ENCODE data around the gene CYP20A1.
A peak's percentile ranks its signal among the peaks of the same experiment; 100 is the strongest.
"Not testable (repeated sequence)": the region's sequence is repeated elsewhere in the genome, so short reads cannot be mapped to it uniquely, and the experiment has no call there.

The CYP20A1 gene, protein sequence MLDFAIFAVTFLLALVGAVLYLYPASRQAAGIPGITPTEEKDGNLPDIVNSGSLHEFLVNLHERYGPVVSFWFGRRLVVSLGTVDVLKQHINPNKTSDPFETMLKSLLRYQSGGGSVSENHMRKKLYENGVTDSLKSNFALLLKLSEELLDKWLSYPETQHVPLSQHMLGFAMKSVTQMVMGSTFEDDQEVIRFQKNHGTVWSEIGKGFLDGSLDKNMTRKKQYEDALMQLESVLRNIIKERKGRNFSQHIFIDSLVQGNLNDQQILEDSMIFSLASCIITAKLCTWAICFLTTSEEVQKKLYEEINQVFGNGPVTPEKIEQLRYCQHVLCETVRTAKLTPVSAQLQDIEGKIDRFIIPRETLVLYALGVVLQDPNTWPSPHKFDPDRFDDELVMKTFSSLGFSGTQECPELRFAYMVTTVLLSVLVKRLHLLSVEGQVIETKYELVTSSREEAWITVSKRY

GRCh38 chr2:203238704-203239526, at the start of gene CYP20A1:
Gene CYP20A1 (plus strand): TSS chr2:203239018. CDS start chr2:203239063, 45 bp downstream.
- peak; percentile 92 to 94 for DNase-seq (ENCODE audit: low read depth in 1 of 2, low spot score in 1 of 2)

- DNase-seq (ENCODE audit: low read depth in 1 of 2, low spot score in 1 of 2) = not testable (repeated sequence)
Measured at GRCh38 chr2:203190547-203190946, 48.3 kb upstream of the CYP20A1 start.

DNA sequence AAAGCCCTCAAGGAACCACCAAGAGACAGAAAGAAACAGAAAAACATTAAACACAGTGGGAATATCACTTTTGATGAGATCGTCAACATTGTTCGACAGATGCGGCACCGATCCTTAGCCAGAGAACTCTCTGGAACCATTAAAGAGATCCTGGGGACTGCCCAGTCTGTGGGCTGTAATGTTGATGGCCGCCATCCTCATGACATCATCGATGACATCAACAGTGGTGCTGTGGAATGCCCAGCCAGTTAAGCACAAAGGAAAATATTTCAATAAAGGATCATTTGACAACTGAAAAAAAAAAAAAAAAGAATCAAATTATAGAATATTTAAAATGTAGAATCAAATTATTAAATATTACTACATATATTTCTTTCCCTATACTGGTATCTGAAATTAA, 47.8 kb upstream of the CYP20A1 start:
- not testable (repeated sequence) for DNase-seq (ENCODE audit: low read depth in 1 of 2, low spot score in 1 of 2)

GRCh38 chr2:203191961-203192360, 46.9 kb upstream of the CYP20A1 start:
- DNase-seq (ENCODE audit: low read depth in 1 of 2, low spot score in 1 of 2) = no peak

GRCh38 chr2:203195331-203196036, 43.3 kb upstream of the CYP20A1 start:
- no peak for DNase-seq (ENCODE audit: low read depth in 1 of 2, low spot score in 1 of 2)

GRCh38 chr2:203200866-203201265, 38.0 kb upstream of the CYP20A1 start:
- no peak for DNase-seq (ENCODE audit: low read depth in 1 of 2, low spot score in 1 of 2)

DNA sequence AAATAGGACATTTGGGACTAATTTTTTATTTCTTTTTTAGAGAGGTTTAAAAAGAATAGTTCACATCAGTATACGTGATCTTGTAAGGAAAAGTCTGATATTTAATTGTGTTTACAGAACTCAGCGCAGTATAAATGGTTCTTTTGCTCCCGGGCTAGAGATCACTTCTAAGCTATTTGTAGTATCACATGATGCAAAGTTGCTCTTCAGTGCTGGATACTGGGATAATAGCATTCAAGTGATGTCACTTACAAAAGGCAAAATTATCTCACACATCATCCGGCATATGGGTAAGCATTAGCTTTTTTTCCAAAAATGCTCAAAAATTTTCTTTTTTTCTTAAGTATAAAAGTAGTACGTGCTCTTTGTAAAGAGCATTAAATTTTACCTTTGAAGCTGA, 37.4 kb upstream of the CYP20A1 start:
- DNase-seq (ENCODE audit: low read depth in 1 of 2, low spot score in 1 of 2) = no peak

DNA sequence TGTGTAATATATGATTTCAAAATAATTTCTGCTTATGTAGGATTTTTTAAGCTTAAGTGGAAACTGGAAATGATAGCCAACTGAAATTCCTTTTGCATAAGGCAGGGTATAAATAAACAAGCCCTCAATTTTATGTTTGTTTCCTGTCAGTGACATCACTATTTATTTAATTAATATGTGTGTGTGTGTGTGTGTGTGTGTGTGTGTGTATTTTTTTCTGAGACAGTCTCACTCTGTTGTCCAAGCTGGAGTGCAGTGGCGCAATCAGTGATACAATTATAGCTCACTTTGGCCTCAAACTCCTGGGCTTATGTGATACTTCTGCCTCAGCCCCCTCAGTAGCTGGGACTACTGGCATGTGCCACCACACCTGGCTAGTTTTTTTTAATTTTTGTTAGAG, 29.3 kb upstream of the CYP20A1 start:
- no peak for DNase-seq (ENCODE audit: low read depth in 1 of 2, low spot score in 1 of 2)

DNA sequence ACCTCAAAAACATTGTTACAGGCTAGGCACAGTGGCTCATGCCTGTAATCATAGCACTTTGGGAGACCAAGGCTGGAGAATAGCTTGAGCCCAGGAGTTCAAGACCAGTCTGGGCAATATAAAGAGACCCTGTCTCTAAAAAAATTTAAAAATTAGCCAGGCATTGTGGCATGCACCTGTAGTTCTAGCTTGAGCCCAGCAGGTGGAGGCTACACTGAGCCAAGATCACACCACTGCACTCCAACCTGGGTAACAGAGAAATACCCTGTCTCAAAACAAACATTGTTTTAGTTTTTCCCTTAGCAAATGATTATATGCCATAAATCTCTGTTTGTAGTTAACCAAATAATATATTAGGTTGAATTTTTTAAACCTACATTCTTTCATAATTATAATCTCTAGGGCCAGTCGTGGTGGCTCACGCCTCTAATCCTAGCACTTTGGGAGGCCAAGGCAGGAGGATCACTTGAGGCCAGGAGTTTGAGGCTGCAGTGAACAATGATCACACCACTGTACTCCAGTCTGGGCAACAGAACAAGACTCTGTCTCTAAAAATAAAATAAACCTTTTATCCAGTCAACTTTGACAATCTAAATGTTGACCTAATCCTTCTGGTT, 13.3 kb upstream of the CYP20A1 start:
- DNase-seq (ENCODE audit: low read depth in 1 of 2, low spot score in 1 of 2) = no peak

GRCh38 chr2:203229674-203230073, 9.1 kb upstream of the CYP20A1 start:
- not testable (repeated sequence) for DNase-seq (ENCODE audit: low read depth in 1 of 2, low spot score in 1 of 2)

DNA sequence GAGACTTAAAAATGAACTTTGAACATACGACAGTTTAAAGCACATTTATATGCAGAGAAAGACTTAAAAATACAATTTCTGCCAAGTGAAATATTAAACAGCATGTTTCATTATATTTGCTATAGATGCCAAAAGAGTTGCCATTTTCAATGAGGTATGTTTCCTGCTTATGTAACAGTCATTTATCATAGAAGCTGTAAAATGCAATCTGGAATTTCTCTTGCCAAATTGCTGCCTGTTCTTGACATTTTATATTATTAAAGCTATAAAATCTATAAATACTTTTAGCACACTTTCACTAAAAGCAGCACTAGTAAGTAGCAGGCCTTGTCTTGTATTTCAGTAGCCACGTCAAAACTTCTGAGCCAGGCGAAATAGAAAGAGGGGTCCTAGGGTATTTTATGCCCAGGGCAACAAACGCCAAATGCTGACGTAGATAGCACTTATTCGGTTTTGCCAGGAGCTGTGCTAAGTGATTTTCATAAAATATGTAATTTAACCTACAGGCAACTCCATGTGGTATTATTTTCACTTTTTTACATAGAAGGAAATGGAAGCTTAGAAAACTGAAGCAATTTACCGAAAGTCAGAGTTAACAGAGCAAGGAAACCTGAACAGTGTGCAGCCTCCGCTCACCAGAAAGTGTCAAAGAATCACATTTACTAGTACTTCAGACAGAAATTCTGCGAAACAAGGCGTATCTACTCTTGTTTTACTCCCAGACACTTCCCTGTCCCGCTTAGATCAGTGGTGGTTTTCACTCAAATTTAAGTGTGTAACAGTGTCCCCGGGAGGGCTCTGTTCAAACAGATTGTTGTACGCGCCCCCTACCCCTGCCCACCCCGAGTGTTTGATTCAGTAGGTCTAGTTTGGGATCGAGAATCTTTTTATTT, 1.2 kb upstream of the CYP20A1 start:
- no peak for DNase-seq (ENCODE audit: low read depth in 1 of 2, low spot score in 1 of 2)

GRCh38 chr2:203238292-203238703, 520 bp upstream of the CYP20A1 start:
- no peak for DNase-seq (ENCODE audit: low read depth in 1 of 2, low spot score in 1 of 2)

- no peak for DNase-seq (ENCODE audit: low read depth in 1 of 2, low spot score in 1 of 2)
Measured at GRCh38 chr2:203240491-203240890, 1.7 kb downstream of the CYP20A1 start.

DNA sequence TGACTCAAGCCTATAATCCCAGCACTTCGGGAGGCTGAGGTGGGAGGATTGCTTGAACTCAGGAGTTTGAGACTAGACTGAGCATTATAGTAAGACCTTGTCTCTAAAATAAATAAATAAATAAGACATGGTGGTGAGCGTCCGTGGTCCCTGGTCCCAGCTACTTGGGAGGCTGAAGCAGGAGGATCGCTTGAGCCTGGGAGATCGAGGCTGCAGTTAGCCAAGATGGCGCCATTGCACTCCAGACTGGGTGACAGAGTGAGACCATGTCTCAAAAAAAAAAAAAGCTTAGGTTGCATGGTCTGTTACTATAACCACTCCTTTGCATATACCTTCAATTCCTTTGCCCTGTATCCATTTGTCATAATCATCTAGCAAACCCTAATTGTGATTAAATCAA, 3.7 kb downstream of the CYP20A1 start:
- no peak for DNase-seq (ENCODE audit: low read depth in 1 of 2, low spot score in 1 of 2)

DNA sequence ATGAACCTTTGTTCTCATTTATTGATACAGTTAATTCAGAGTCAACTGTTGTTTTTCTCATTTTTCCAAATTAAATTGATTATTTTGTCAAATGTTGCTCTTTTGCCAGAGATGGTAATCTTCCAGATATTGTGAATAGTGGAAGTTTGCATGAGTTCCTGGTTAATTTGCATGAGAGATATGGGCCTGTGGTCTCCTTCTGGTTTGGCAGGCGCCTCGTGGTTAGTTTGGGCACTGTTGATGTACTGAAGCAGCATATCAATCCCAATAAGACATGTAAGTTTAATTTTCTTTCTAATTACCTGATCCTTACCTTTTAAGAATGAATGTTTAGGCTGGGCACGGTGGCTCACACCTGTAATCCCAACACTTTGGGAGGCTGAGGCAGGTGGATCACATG, 7.8 kb downstream of the CYP20A1 start:
- DNase-seq (ENCODE audit: low read depth in 1 of 2, low spot score in 1 of 2) = no peak

- no peak for DNase-seq (ENCODE audit: low read depth in 1 of 2, low spot score in 1 of 2)
Measured at GRCh38 chr2:203252818-203253217, 14.0 kb downstream of the CYP20A1 start.

DNA sequence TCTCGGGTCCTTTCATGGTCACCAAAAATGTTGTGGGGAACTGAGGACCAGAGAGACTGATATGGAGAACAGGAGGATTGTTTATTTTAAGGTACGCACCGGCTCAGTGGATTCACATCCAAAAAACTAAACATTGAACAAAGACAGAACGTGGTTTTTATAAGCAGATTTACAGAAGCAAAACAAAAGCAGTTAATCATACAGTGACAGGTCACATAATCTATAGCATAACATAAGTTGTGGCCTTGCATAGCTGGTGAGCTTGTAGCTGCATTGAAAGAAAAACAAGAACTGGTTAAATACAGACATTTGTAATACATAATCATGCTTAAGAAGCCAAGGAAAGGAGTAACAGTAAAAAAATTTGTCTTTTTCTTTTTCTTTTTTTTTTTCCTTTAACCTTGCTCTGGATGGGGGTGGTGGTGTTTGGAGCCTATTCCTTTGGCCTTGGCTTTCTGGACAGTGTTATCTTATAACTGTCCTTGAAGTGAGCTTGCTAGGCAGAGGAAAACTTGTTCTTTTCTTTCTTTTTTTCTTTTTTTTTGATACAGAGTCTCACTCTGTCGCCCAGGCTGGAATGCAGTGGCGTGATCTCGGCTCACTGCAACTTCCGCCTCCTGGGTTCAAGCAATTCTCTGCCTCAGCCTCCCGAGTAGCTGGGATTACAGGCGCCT, 14.7 kb downstream of the CYP20A1 start:
- not testable (repeated sequence) for DNase-seq (ENCODE audit: low read depth in 1 of 2, low spot score in 1 of 2)

DNA sequence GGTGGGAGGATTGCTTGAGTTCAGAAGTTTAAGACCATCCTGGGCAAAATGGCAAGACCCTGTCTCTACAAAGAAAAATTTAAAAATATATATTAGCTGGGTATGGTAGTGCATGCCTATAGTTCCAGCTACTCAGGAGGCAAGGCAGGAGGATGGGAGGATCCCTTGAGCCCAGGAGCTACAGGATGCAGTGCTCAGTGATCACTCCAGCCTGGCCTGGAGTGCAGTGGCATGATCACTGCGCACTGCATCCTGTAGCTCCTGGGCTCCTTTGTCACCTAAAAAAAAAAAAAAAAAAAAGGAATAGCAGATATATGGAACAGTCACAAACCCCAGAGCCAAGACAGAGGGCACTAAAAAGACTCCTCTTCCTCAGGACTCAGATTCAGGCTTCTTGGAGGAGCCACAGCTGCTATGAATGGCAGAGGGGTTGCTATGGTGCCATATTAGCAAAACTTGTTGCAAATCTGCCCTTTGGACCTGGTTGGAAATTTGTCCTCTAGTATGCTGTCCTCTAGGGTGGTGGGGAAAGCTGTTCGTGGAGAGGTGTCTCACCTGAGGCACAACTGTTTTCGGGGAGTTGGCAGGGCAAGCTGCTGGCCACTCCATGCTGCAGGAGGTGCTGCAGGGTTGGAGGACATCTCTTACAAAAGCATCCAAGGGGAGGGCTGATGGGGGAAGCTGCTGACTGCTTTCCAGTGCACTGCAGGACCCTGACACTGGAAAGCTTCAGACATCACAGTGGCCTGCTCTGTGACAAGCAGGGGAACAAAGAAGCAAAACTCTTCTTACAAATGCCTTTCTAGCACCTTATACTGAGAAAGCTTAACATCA, 22.7 kb downstream of the CYP20A1 start:
- DNase-seq (ENCODE audit: low read depth in 1 of 2, low spot score in 1 of 2) = no peak

DNA sequence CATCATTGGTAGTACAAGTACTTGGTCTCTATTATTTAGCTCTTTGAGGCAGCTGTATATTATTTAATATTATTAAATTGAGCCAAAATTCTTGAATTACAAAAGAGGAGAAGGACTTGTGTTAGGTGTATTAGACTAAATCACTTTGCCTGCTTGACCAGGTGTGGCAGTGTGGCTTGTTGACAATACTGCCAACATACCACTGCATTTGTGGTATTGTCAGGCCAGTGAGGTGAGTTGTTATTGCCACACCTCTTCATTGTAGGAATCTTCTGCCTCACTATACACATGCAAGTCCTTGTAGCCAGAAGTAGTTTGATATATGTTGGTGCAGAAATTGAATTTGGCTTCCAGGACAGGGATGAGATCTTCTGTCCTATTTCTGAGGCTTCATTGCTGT, 40.5 kb downstream of the CYP20A1 start:
- no peak for DNase-seq (ENCODE audit: low read depth in 1 of 2, low spot score in 1 of 2)
